NCI-H128 (cell line): ENCODE results near the gene CD36.

Source experiments
- DNase-seq: peaks from one replicate; lab custom pipeline; 2025; ENCODE audit not compliant: unreplicated experiment; lab: John Stamatoyannopoulos, UW

CD36 gene

GRCh38 chr7:80686576-80686975 is 48.1 kb downstream of the CD36 start:
- no peak for DNase-seq

GRCh38 chr7:80699045-80699638 is 60.7 kb downstream of the CD36 start:
- peak; percentile 5 for DNase-seq

- DNase-seq = no peak
Measured at GRCh38 chr7:80699721-80700256, 61.3 kb downstream of the CD36 start.

- DNase-seq = no peak
Measured at GRCh38 chr7:80703272-80703671, 64.8 kb downstream of the CD36 start.

- no peak for DNase-seq
Measured at GRCh38 chr7:80705130-80705781, 66.8 kb downstream of the CD36 start.

GRCh38 chr7:80707318-80707717 is 68.9 kb downstream of the CD36 start:
- DNase-seq = no peak

- no peak for DNase-seq
Measured at GRCh38 chr7:80708123-80708522, 69.7 kb downstream of the CD36 start.

- no peak for DNase-seq
Measured at GRCh38 chr7:80711531-80711930, 73.1 kb downstream of the CD36 start.

- DNase-seq = no peak
Measured at GRCh38 chr7:80719261-80719660, 80.8 kb downstream of the CD36 start.

GRCh38 chr7:80720146-80720545 is 81.7 kb downstream of the CD36 start:
- no peak for DNase-seq

GRCh38 chr7:80721883-80722615 is 83.6 kb downstream of the CD36 start:
- no peak for DNase-seq

- DNase-seq = no peak
Measured at GRCh38 chr7:80722616-80723195, 84.3 kb downstream of the CD36 start.

- no peak for DNase-seq
Measured at GRCh38 chr7:80724249-80724871, 85.9 kb downstream of the CD36 start.

- no peak for DNase-seq
Measured at GRCh38 chr7:80725181-80725611, 86.8 kb downstream of the CD36 start.
